ENCODE results near the gene ZNF618. TPM values are rescaled to one million over a fixed set of nuclear protein-coding genes. Genes with fewer than 3 reads are reported as not detected.
"Not testable (repeated sequence)": the region's sequence is repeated elsewhere in the genome, so short reads cannot be mapped to it uniquely, and the experiment has no call there.

ZNF618 gene
- total RNA-seq, 1 experiment from 2014 or later = 3.6 TPM

DNA sequence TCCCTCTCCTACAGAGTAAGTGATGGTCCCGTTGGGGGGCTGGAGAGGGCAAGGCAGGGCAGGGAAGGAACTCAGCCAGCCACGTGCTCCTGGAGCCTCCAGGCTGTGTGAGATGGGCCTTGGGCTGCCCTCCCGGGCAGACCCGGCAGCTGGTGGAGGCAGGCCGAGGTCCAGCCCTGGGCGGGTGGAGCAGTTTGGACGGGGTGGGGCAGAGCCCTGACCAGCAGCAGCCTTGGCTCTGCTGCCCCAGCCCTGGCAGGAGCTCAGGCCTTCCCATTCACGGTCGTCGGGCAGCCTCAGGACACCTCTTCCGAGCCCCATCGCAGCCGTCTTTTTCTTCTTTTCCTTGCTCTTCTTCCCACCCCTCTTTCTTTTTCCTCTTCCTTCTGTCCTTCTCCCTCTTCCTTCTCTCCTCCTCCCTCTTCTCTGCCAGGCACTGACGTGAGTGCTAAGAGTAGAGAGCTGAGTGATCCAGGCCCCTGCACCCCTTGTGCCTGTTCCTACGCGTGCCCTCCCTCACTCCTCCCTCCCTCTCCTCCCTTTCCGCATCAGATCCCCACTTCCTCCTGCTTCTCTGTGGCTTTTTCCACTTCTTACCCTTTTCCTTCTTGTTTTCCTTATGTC is 159.2 kb downstream of the ZNF618 start:
- H3K36me3 ChIP-seq = peaks cover 18% of the 10 kb centered on the region
- peak; percentile 16 for DNase-seq
- H3K9me3 ChIP-seq = no peaks in the 10 kb centered on the region
- no peak overlapping the region for H3K4me3 ChIP-seq
- no peaks in the 10 kb centered on the region for H3K27me3 ChIP-seq

DNA sequence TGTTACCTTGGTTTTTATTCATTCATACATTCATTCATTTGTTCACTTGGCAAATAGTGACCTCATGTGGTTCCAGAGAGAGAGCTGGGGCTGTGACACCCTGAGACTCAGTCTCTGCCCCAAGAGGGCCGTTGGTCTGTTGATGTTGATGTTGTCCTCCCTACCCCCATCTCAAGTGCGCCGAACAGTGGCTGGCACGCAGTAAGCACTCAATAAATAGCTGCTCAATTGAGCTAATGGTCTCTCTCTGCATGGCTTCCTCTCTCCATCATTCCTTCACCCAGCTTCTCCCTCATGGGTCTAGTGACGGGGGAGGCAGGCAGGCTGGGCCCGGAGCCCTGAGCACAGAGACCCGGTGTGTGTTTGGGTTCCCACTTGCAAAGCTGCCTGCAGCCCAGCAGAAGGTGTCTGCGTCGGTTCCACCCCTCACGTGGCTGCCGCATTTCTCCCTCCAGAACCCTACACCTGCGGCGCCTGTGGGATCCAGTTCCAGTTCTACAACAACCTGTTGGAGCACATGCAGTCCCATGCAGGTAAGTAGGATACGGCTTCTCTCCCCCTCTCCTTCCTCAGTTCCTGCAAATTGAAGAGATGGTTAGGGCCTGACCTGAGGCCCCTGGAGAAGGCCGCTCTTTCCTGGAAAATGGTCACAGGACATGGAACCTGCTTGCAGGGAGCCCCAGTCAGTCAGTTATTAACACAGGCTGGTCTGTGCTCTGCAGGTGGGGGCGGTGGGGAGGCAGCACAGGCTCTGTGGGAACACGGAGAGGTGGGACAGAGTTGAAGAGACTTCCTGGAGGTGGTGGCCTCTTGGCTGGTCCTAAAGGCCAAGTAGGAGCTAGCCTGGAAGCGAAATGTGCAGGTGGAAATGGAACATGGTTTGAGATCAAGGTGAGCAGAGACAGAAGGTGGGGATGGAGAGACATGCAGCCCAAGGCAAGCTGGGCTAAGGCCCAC is 160.0 kb downstream of the ZNF618 start:
- H3K27me3 ChIP-seq = no peaks in the 10 kb centered on the region
- peaks cover 18% of the 10 kb centered on the region for H3K36me3 ChIP-seq
- no peak for DNase-seq
- no peak overlapping the region for H3K4me3 ChIP-seq
- H3K9me3 ChIP-seq = no peaks in the 10 kb centered on the region

DNA sequence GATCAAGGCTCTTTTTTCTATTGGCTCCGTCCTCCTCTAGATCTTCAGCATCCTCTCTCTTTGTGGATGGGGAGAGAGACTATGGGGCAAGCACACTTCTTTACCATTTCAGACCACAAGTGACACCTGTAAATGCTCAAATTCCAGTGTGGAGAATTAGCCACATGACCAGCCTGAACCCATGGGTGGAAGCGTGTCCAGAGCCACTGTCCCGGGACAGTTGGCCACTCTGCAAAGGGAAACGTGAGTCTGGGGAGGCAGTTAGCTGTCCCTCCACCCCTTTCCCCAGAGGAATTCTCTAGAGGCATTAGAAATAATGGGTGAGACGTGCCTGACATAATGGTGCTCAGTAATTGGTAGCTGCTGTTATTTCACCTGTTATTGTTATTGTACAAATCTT is 161.1 kb downstream of the ZNF618 start:
- Histone ChIP-seq H3K27me3 (no peaks in the 10 kb centered on the region), H3K4me3 (no peak overlapping the region), H3K9me3 (no peaks in the 10 kb centered on the region), H3K36me3 (peaks cover 18% of the 10 kb centered on the region)
- DNase-seq = no peak

DNA sequence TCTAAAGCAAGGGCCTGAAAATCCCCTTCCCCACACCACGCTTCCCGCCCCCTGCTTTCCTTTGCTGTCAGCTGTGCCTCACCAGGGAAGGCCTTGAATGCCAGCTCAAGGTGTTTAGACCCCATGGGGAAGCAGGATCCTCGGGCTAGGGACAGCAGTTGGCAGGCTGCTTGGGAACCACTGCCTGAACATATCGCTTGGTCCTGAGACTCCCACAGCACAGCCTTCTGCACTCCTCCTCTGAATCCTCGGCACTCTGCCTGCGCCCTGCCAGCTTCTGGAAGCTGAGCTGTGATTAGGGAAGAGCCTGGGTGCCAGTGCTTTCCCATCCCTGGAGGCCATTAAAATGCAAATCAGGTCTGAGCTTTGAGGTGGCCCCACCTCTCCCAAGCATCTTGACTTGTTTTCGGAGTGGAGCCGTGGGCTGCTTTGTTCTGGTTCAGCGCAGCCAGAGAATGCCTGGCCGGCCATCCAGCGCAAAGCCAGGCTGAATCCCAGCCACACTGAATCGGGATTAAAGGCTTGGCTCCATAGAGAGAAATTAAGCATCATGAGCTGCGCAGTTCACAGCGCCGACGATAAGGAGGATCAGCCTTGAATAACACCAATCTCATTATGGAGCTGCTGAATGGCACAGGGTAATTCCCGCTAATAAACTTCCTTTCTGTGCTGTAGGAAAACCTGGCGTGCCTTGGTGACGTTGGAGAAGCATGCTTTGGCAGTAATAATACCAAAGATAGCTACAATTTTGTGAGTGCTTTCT is 162.0 kb downstream of the ZNF618 start:
- H3K4me3 ChIP-seq = no peak overlapping the region
- peaks cover 21% of the 10 kb centered on the region for H3K36me3 ChIP-seq
- H3K27me3 ChIP-seq = no peaks in the 10 kb centered on the region
- H3K9me3 ChIP-seq = no peaks in the 10 kb centered on the region
- no peak for DNase-seq

DNA sequence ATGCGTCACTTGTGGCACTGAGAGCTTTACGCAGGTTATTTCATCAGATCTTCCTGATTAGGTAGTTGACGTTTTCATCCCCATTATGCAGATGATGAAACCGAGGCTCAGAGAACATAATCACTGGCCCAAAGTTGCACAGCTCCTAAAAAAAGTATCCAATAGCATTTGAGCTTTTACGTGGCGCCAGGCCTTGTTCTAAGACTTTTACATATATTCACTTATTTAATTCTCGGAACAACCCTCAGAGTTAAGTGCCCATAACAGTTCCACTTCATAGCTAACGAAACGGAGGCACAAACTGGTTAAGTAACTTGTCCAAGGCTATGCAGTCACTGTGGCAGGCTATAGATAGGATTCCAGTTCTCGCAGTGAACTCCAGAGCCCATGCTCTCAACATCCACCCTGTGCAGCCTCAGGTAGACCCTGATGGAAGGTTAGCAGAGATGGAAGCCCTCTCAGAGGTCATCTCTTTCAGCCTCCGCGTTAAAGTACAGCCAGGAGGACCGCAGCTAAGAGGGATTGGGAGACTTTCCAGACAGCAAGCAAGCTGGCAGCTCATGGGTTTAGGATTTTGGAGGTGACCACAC is 162.7 kb downstream of the ZNF618 start:
- no peak for DNase-seq
- H3K36me3 ChIP-seq = peaks cover 28% of the 10 kb centered on the region
- no peak overlapping the region for H3K4me3 ChIP-seq
- H3K9me3 ChIP-seq = no peaks in the 10 kb centered on the region
- no peaks in the 10 kb centered on the region for H3K27me3 ChIP-seq

DNA sequence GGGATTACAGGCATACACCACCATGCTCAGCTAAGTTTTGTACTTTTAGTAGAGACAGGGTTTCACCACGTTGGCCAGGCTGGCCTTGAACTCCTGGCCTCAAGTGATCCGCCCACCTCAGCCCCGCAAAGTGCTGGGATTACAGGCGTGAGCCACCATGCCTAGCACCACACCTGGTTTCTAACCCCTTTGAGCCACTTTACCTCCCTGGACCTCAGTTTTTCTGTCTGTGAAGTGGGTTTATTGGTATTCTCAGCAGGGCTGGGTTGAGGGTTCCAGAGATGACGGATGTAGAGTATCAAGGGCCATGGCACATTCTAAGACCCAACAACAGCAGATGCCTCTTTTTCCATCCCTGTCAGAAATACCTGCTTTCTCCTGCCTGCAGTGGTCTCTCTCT is 163.4 kb downstream of the ZNF618 start:
- H3K36me3 ChIP-seq = peaks cover 28% of the 10 kb centered on the region
- no peak overlapping the region for H3K4me3 ChIP-seq
- H3K9me3 ChIP-seq = no peaks in the 10 kb centered on the region
- DNase-seq = no peak
- no peaks in the 10 kb centered on the region for H3K27me3 ChIP-seq

DNA sequence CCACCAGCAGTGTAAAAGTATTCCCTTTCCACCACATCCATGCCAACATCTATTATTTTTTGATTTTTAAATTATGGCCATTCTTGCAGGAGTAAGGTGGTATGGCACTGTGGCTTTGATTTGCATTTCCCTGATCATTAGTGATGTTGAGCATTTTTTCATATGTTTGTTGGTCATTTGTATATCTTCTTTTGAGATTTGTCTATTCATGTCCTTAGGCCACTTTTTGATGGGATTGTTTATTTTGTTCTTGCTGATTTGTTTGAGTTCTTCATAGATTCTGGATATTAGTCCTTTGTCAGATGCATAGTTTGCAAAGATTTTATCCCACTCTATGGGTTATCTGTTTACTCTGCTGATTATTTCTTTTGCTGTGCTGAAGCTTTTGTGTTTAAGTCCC is 167.6 kb downstream of the ZNF618 start:
- H3K4me3 ChIP-seq, H3K27me3 ChIP-seq, DNase-seq, H3K9me3 ChIP-seq: not testable (repeated sequence)
- peaks cover 19% of the 10 kb centered on the region for H3K36me3 ChIP-seq

DNA sequence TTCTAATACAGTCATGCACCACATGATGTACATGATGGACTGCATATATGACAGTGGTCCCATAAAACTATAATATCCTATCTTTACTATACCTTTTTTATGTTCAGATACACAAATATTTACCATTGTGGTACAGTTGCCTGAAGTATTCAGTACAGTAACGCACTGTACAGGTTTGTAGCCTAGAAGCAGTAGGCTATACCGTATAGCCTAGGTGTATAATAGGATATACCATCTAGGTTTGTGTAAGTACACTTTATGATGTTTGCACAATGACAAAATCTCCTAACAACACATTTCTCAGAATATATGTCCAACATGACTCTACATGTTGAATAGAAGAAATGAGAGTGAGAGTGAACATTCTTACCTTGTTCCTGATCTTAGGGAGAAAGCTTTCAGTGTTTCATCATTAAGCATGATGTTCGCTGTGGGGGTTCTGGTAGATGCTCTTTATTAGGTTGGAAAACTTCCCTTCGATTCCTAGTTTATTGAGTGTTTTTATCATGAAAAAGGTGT is 170.2 kb downstream of the ZNF618 start:
- no peak for DNase-seq
- Histone ChIP-seq H3K27me3 (no peaks in the 10 kb centered on the region), H3K36me3 (peaks cover 16% of the 10 kb centered on the region), H3K4me3 (no peak overlapping the region), H3K9me3 (no peaks in the 10 kb centered on the region)

DNA sequence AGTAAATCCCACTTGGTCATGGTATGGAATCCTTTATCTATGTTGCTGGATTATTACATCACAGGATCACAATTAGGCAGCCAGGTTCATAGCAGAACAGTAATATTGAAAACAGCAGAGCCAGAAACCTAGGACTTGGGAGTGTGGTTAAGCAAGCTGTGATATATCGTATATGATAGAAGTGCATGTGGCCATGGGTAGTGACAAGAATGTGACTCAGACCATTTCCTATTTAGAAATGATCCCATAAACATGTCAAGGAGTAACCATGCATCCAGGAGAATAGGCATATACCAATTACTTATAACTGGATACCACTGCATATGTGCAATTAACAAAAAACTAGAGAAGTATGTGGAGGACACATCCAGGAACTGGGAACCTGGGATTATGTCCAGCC is 170.8 kb downstream of the ZNF618 start:
- no peaks in the 10 kb centered on the region for H3K27me3 ChIP-seq
- H3K9me3 ChIP-seq = no peaks in the 10 kb centered on the region
- H3K4me3 ChIP-seq = no peak overlapping the region
- no peak for DNase-seq
- peaks cover 16% of the 10 kb centered on the region for H3K36me3 ChIP-seq

DNA sequence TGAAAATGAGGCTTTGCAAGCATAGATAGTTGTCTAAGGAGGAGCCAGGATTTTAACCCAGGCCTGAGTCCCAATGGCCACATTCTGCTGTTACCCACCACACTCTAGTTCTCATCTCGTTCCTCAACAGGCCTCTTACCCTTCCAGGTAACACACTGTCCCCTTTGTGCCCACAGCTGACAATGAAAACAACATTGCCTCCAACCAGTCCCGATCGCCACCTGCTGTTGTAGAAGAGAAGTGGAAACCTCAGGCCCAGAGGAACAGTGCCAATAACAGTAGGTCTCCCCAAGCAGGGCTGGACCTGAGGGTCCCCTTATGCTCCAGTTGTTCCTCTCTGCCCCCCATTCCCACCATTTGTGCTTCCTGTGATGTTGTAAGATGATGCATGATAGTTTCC is 171.6 kb downstream of the ZNF618 start:
- no peak for DNase-seq
- Histone ChIP-seq H3K4me3 (no peak overlapping the region), H3K27me3 (no peaks in the 10 kb centered on the region), H3K36me3 (peaks cover 16% of the 10 kb centered on the region), H3K9me3 (no peaks in the 10 kb centered on the region)

DNA sequence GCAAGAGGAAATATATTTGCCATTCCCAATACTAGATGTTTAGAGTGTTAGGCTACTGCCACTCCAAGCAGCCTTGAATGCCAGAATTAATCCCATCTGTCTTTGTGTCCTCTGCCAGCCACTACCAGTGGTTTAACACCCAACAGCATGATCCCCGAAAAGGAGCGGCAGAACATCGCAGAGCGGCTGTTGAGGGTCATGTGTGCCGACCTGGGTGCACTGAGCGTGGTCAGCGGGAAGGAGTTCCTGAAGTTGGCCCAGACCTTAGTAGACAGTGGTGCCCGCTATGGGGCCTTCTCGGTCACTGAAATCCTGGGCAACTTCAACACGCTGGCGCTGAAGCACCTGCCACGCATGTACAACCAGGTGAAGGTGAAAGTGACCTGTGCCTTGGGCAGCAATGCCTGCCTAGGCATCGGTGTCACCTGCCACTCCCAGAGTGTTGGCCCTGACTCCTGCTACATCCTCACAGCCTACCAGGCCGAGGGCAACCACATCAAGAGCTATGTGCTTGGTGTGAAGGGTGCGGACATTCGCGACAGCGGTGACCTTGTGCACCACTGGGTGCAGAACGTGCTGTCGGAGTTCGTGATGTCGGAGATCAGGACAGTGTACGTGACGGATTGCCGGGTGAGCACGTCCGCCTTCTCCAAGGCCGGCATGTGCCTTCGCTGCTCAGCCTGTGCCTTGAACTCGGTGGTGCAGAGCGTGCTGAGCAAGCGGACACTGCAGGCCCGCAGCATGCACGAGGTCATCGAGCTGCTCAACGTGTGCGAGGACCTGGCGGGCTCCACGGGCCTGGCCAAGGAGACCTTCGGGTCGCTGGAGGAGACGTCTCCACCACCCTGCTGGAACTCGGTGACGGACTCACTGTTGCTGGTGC is 172.7 kb downstream of the ZNF618 start:
- no peaks in the 10 kb centered on the region for H3K9me3 ChIP-seq
- H3K36me3 ChIP-seq = peaks cover 6% of the 10 kb centered on the region
- no peak for DNase-seq
- H3K27me3 ChIP-seq = no peaks in the 10 kb centered on the region
- H3K4me3 ChIP-seq = no peak overlapping the region

DNA sequence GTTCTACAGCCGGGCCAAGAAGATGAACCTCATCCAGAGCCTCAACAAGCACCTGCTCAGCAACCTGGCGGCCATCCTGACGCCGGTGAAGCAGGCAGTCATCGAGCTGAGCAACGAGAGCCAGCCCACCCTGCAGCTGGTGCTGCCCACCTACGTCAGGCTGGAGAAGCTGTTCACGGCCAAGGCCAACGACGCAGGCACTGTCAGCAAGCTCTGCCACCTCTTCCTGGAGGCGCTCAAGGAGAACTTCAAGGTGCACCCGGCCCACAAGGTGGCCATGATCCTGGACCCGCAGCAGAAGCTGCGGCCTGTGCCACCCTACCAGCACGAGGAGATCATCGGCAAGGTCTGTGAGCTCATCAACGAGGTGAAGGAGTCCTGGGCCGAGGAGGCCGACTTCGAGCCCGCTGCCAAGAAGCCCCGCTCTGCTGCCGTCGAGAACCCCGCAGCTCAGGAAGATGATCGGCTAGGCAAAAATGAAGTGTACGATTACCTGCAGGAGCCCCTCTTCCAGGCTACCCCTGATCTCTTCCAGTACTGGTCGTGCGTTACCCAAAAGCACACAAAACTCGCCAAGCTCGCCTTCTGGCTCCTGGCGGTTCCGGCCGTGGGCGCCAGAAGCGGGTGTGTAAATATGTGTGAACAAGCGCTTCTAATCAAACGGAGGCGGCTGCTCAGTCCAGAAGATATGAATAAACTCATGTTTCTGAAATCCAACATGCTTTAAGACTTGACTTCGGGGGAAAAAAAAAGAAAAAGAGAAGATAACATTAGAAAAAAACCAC is 173.5 kb downstream of the ZNF618 start:
- DNase-seq = no peak
- H3K4me3 ChIP-seq = no peak overlapping the region
- H3K27me3 ChIP-seq = no peaks in the 10 kb centered on the region
- H3K9me3 ChIP-seq = no peaks in the 10 kb centered on the region
- H3K36me3 ChIP-seq = peaks cover 5% of the 10 kb centered on the region; the same call in 1 of the 2 replicates

DNA sequence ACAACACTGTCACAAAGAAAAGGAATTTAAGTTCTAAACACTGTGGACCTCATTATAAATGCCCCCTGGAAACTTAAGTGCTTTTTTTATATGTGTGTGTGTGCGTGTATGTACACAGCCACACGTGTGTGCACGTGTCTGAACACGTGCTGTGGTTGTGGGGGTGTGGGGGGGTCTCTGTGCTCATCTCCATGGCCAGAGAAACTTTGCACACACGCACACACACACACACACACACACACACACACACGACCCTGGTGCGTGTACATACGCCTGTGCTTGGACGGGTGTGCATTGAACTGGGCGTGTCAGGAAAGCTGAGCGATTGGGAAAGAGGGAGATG is 174.1 kb downstream of the ZNF618 start:
- Histone ChIP-seq H3K9me3 (no peaks in the 10 kb centered on the region), H3K36me3 (peaks cover 5% of the 10 kb centered on the region; the same call in 1 of the 2 replicates), H3K27me3 (no peaks in the 10 kb centered on the region), H3K4me3 (no peak overlapping the region)
- DNase-seq = no peak

DNA sequence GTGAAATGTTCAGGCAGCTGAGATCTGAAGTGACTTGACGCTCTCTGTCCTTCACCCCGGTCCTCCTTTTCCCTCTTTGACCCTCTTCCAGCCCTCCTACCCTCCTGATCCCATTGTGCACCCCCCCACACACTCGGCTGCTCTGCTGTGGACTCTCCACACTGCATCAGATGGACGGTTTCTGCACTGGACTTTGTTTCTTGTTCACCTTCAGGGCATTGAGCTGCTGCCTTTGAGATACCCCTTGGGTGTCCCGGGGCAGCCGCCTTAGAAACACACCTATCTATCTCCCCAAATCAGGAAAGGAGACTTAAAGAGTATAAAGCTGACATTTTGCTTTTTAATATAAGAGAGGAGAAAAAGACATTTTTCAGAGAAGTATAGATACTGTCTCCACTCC is 174.5 kb downstream of the ZNF618 start:
- Histone ChIP-seq H3K9me3 (no peaks in the 10 kb centered on the region), H3K27me3 (no peaks in the 10 kb centered on the region), H3K36me3 (peaks cover 5% of the 10 kb centered on the region; the same call in 1 of the 2 replicates), H3K4me3 (no peak overlapping the region)
- no peak for DNase-seq

DNA sequence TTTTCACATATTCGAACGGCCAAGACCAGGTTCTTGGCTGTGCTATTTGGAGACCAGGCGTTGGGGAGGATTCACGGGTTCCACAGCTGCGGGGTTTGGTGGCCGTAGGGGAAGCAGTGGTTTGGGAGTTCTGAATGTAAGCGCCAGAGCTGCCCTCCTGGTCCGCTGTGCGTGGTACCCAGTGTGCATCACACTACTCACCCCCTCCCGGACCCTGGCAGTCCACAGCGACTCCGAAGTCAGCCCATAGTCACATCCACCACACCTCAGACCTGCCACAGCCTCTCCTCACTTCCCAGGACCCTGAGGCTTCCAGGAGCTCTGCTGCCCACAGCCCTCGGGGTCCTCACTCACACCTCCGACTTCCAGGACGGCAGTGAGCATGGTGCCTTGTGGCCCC is 175.2 kb downstream of the ZNF618 start:
- no peak for DNase-seq
- Histone ChIP-seq H3K4me3 (no peak overlapping the region), H3K9me3 (no peaks in the 10 kb centered on the region), H3K27me3 (no peaks in the 10 kb centered on the region), H3K36me3 (peaks cover 5% of the 10 kb centered on the region; the same call in 1 of the 2 replicates)
